Renal pelvis (tissue), 12 donors: ENCODE data around the gene ZNF557. TPM values are rescaled to one million over a fixed set of nuclear protein-coding genes. Genes with fewer than 3 reads are reported as not detected.
"Not testable (repeated sequence)": the region's sequence is repeated elsewhere in the genome, so short reads cannot be mapped to it uniquely, and the experiment has no call there.

Source experiments
- DNase-seq: peaks from one replicate; pipeline ENCODE4 v3.0.0-alpha.2; 2013
- long read RNA-seq, 16 experiments: transcript quantifications; one replicate each; lab custom pipeline, GENCODE V29; 2026
- polyA plus RNA-seq, 3 donors: library from polyadenylated mRNA; unstranded; fragments of 120-200 nt; gene quantifications; one replicate each; pipeline ENCODE4 v1.2.1, GENCODE V29; 2013; ENCODE audit not compliant: insufficient read length in 3 of 3

Gene ZNF557
- 10 to 100 TPM in 1 of 3 donors, 1 to 10 TPM in 2; 7.2 to 10.2 (median 9.6) TPM for polyA plus RNA-seq
- long read RNA-seq, donor 1, full-length matches to known transcripts, result 1 of 15 reads
- long read RNA-seq, donor 1, partial matches to known transcripts, result 14 of 15 reads
- long read RNA-seq, donor 1, other reads (novel, unspliced or antisense), result 0 of 15 reads
- long read RNA-seq, donor 2, result 0 reads
- long read RNA-seq, donor 3, partial matches to known transcripts, result 0 of 1 reads
- long read RNA-seq, donor 3, other reads (novel, unspliced or antisense), result 0 of 1 reads
- long read RNA-seq, donor 4, partial matches to known transcripts, result 0 of 1 reads
- long read RNA-seq, donor 4, other reads (novel, unspliced or antisense), result 0 of 1 reads
- long read RNA-seq, donor 5, result 0 reads
- long read RNA-seq, donor 6, full-length matches to known transcripts, result 4 of 4 reads
- long read RNA-seq, donor 6, partial matches to known transcripts, result 0 of 4 reads
- long read RNA-seq, donor 6, other reads (novel, unspliced or antisense), result 0 of 4 reads
- long read RNA-seq, donor 7, partial matches to known transcripts, result 0 of 1 reads
- long read RNA-seq, donor 7, other reads (novel, unspliced or antisense), result 0 of 1 reads
- long read RNA-seq, donor 8, result 0 reads
- long read RNA-seq, donor 9, full-length matches to known transcripts, result 1 of 1 reads
- long read RNA-seq, donor 9, partial matches to known transcripts, result 0 of 1 reads
- long read RNA-seq, donor 9, other reads (novel, unspliced or antisense), result 0 of 1 reads
- long read RNA-seq, donor 10, result 0 reads
- long read RNA-seq, donor 11, result 0 reads
- long read RNA-seq, donor 12, full-length matches to known transcripts, result 3 of 3 reads
- long read RNA-seq, donor 12, partial matches to known transcripts, result 0 of 3 reads
- long read RNA-seq, donor 12, other reads (novel, unspliced or antisense), result 0 of 3 reads
- long read RNA-seq, donor 13, partial matches to known transcripts, result 0 of 1 reads
- long read RNA-seq, donor 13, other reads (novel, unspliced or antisense), result 0 of 1 reads
- long read RNA-seq, donor 14, result 0 reads
- long read RNA-seq, donor 15, result 0 reads
- long read RNA-seq, donor 16, partial matches to known transcripts, result 0 of 1 reads
- long read RNA-seq, donor 16, other reads (novel, unspliced or antisense), result 0 of 1 reads

- peak; percentile 97 for DNase-seq
Observed at GRCh38 chr19:7069042-7069903, at the start of gene ZNF557. Gene ZNF557, plus strand, starts transcription at chr19:7069703. Its CDS starts 5,372 bp downstream, at chr19:7075075.

- DNase-seq, result not testable (repeated sequence)
Observed at GRCh38 chr19:7021331-7021730, 48.2 kb upstream of the ZNF557 start, which contains the start of gene MBD3L2B. Gene MBD3L2B, minus strand, starts transcription at chr19:7021431. Its CDS starts 34 bp downstream, at chr19:7021397.

GRCh38 chr19:7028790-7029189 is 40.7 kb upstream of the ZNF557 start:
- DNase-seq, result not testable (repeated sequence)

GRCh38 chr19:7030278-7030677 is 39.2 kb upstream of the ZNF557 start, which contains the start of gene MBD3L5:
Gene MBD3L5, plus strand, starts transcription at chr19:7030578. Its CDS starts 34 bp downstream, at chr19:7030612.
- DNase-seq, result not testable (repeated sequence)

- not testable (repeated sequence) for DNase-seq
Observed at GRCh38 chr19:7040079-7040478, 29.4 kb upstream of the ZNF557 start, which contains the start of gene MBD3L4. Gene MBD3L4, minus strand, starts transcription at chr19:7040179. Its CDS starts 35 bp downstream, at chr19:7040144.

GRCh38 chr19:7041563-7041962 is 27.9 kb upstream of the ZNF557 start:
- not testable (repeated sequence) for DNase-seq

GRCh38 chr19:7049021-7049420 is 20.5 kb upstream of the ZNF557 start, which contains the start of gene MBD3L2:
Gene MBD3L2, plus strand, starts transcription at chr19:7049321. Its CDS starts 53 bp downstream, at chr19:7049374.
- not testable (repeated sequence) for DNase-seq

GRCh38 chr19:7051421-7051820 is 18.1 kb upstream of the ZNF557 start:
- not testable (repeated sequence) for DNase-seq

- DNase-seq, result not testable (repeated sequence)
Observed at GRCh38 chr19:7052896-7053295, 16.6 kb upstream of the ZNF557 start.

- not testable (repeated sequence) for DNase-seq
Observed at GRCh38 chr19:7054635-7055368, 14.7 kb upstream of the ZNF557 start.

GRCh38 chr19:7055679-7056078 is 13.8 kb upstream of the ZNF557 start:
- not testable (repeated sequence) for DNase-seq

GRCh38 chr19:7056371-7056770 is 13.1 kb upstream of the ZNF557 start:
- DNase-seq, result not testable (repeated sequence)

GRCh38 chr19:7058576-7058975 is 10.9 kb upstream of the ZNF557 start, which contains the start of gene MBD3L3:
Gene MBD3L3, minus strand, starts transcription at chr19:7058676. Its CDS starts 71 bp downstream, at chr19:7058605.
- not testable (repeated sequence) for DNase-seq

GRCh38 chr19:7059977-7060376 is 9.5 kb upstream of the ZNF557 start:
- DNase-seq, result not testable (repeated sequence)

GRCh38 chr19:7063339-7063738 is 6.2 kb upstream of the ZNF557 start:
- no peak for DNase-seq

- no peak for DNase-seq
Observed at GRCh38 chr19:7063764-7064418, 5.6 kb upstream of the ZNF557 start.

GRCh38 chr19:7067122-7067521 is 2.4 kb upstream of the ZNF557 start:
- DNase-seq, result not testable (repeated sequence)

- no peak for DNase-seq
Observed at GRCh38 chr19:7067716-7068115, 1.8 kb upstream of the ZNF557 start.

- no peak for DNase-seq
Observed at GRCh38 chr19:7068599-7068998, 904 bp upstream of the ZNF557 start.
